AG09309 (cell line): ENCODE measurements around the gene JAKMIP2.
"Not testable (repeated sequence)": the region's sequence is repeated elsewhere in the genome, so short reads cannot be mapped to it uniquely, and the experiment has no call there.

Experiments used
- DNase-seq: peaks from one replicate; pipeline ENCODE4 v3.0.0-alpha.2; 2010; ENCODE audit warnings: low read depth
- H3K4me3 ChIP-seq: 2 replicates; pipeline ENCODE4 v1.5.1; 2011; ENCODE audit warnings: mild to moderate bottlenecking, low read depth, low read length, moderate library complexity; ENCODE audit not compliant: control insufficient read depth
- TF ChIP-seq, protein P1 (sequence below): IDR thresholded peaks from 2 replicates; pipeline ENCODE4 v1.5.1; 2011; ENCODE audit warnings: mild to moderate bottlenecking, low read depth, low read length, inconsistent platforms; ENCODE audit not compliant: insufficient read depth, control insufficient read depth; ENCODE audit errors: missing control alignments

The JAKMIP2 gene

DNA sequence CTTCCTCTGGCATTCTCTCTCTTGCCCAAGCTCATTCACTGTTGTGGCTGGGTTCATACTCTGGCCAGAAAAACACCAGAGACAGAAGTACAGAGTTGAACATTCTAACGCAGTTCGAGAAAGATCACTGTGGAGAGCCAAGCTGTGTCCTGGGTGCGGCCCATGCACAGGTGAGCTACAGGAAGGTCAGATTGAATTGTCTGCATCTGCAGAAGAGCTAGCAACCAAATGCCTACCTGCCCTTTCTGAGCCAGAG is 145.9 kb downstream of the JAKMIP2 start:
- H3K4me3 ChIP-seq = no peak overlapping the region
- DNase-seq = no peak
- TF ChIP-seq, protein P1, sequence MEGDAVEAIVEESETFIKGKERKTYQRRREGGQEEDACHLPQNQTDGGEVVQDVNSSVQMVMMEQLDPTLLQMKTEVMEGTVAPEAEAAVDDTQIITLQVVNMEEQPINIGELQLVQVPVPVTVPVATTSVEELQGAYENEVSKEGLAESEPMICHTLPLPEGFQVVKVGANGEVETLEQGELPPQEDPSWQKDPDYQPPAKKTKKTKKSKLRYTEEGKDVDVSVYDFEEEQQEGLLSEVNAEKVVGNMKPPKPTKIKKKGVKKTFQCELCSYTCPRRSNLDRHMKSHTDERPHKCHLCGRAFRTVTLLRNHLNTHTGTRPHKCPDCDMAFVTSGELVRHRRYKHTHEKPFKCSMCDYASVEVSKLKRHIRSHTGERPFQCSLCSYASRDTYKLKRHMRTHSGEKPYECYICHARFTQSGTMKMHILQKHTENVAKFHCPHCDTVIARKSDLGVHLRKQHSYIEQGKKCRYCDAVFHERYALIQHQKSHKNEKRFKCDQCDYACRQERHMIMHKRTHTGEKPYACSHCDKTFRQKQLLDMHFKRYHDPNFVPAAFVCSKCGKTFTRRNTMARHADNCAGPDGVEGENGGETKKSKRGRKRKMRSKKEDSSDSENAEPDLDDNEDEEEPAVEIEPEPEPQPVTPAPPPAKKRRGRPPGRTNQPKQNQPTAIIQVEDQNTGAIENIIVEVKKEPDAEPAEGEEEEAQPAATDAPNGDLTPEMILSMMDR = no peak

DNA sequence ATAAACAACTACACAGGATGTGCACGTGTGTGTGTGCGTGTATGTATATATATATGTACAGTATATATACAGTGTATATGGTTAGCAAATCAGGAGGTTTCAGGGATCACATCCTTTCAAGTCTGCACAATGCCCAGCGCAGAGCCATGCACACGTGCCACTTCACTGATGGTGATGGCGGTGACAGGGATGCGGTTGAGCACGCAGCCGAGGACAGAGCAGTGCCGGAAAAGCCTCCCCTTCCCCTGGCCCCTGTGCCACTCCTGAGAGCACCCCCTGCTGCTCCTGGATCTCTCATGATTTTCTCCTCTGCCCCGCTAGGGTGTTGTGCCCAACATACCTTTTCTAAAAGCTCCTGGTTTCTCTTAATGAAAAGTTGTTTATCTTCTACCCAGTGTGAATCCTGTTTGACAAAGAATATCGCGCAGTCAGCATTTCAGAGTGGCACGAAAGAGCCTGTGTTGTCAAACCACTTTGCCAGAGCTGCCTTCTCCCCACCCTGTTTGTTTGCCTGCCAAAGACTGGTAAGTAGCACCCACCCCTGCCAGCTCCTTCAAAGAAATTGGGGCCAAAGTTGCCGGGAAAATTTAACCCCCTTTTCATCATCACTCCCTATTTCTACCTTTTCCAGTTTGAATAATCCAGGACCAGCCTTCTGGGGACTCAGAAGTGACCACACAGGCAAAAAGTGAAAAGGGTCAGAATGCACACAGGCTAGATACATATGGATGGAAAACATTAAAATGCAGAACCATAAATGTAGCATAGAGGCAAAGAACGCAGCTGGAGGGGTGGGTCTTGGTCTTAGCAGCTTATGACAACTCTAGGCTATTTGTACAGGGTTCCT is 146.4 kb downstream of the JAKMIP2 start:
- no peak for DNase-seq
- TF ChIP-seq, protein P1 = no peak
- no peak overlapping the region for H3K4me3 ChIP-seq

DNA sequence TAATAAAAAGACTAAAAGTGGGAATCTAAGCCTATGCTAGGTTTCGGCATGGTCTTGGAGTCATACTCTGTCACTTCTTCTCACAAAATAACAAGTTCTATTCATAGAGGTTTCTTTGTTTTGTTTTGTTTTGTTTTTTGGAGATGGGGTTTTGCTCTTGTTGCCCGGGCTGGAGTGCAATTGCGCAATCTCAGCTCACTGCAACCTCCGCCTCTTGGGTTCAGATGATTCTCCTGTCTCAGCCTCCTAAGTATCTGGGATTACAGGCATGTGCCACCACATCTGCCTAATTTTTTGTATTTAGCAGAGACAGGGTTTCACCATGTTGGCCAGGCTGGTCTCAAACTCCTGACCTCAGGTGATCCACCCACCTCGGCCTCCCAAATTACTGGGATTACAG is 147.1 kb downstream of the JAKMIP2 start:
- DNase-seq, H3K4me3 ChIP-seq: not testable (repeated sequence)

- TF ChIP-seq, protein P1 = no peak
- no peak overlapping the region for H3K4me3 ChIP-seq
- no peak for DNase-seq
These were observed 149.4 kb downstream of the JAKMIP2 start for GRCh38 chr5:147633173-147633572.

- DNase-seq = no peak
- no peak overlapping the region for H3K4me3 ChIP-seq
- TF ChIP-seq, protein P1 = no peak
These were observed 151.0 kb downstream of the JAKMIP2 start for GRCh38 chr5:147631428-147632003.

DNA sequence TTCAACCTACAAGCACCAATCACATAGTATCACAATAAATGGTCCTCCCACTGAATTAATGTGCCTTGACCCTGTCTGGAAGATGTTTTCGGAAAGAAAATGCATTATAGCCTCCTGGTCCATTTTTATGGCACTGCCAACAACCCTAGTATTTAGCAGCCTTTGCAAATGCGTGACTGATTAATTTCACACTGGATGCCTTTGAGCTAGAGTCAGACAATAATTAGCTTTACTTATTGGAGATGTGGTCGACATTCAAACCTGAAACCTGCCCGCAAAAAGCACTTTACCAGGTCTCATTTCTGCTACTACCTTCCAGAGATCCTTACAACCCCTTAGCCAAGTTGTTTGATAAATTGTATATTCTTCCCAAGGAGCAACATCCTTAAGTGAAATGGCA is 153.3 kb downstream of the JAKMIP2 start:
- no peak overlapping the region for H3K4me3 ChIP-seq
- no peak for DNase-seq
- TF ChIP-seq, protein P1 = no peak

DNA sequence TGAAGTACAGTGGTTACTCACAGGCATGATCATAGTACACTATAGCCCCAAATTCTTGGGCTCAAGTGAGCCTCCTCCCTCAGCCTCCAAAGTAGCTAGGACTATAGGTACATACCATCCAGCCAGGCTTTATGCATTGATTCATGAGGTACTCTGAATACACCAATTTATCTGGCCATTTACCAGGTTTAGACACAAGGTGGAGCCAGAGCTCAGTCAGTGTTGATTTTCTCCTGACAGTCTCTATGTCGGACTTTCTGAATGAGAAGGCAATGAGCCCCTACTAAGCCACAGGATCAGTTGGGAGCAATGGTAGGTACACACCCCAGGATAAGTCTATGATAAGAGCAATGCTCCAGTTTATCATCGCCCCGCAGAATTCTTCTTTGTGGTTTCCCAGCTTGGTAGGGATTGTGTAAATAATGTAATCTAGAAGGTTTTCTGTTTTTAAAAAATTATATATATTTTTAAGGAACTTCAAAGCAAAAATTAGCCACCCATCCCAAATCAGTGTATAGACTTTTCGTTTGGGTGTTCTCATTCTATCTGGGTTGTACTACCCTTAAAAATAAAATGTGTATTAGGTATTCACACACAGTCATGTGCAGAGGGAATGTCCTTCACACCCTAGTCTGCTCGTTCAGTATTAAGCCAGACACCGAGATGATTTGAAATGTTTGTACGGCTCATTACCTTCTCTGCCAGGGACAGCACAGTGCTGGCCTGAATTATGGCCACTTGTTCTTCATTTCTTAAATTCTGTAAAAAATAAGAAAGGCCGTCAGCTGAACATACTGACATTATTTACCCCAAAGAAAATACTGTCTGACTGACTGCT is 154.3 kb downstream of the JAKMIP2 start:
- H3K4me3 ChIP-seq = no peak overlapping the region
- peak; percentile 16 for DNase-seq
- TF ChIP-seq, protein P1 = peak; percentile 79
